ENCODE data around the gene ZDHHC8. TPM values are rescaled to one million over a fixed set of nuclear protein-coding genes. Genes with fewer than 3 reads are reported as not detected.

The ZDHHC8 gene
- total RNA-seq, 6 experiments from 2014 or later: 11.4 to 39.0 (median 28.7) TPM

GRCh38 chr22:20172141-20172613 is 40.6 kb downstream of the ZDHHC8 start:
- WGBS (ENCODE audit: insufficient coverage, low coverage, low lambda C conversion rate, missing lambda C conversion rate): 90% methylated on average over 6 of the region's 10 CpGs
- no peak for DNase-seq
- TF ChIP-seq POLR2A (IDR thresholded peaks at IDR 0.05) (no peak), CTCF (IDR thresholded peaks at IDR 0.05) (no peak)
- intact Hi-C loops (cut with DNase I): no loop called here
- no peak for ATAC-seq
- Histone ChIP-seq H3K4me3 (no peak overlapping the region), H3K9me3 (no peaks in the 10 kb centered on the region), H3K27ac (no peak overlapping the region), H3K4me1 (peaks cover 0 to 26% (median 6%) of the 10 kb centered on the region in 4 donors), H3K27me3 (no peaks in the 10 kb centered on the region), H3K36me3 (no peaks in the 10 kb centered on the region)

GRCh38 chr22:20173246-20173645 is 41.6 kb downstream of the ZDHHC8 start:
- Histone ChIP-seq H3K9me3 (no peaks in the 10 kb centered on the region), H3K4me1 (peaks cover 0 to 26% (median 6%) of the 10 kb centered on the region in 4 donors), H3K27ac (no peak overlapping the region), H3K36me3 (no peaks in the 10 kb centered on the region), H3K27me3 (no peaks in the 10 kb centered on the region), H3K4me3 (no peak overlapping the region)
- no peak for DNase-seq
- no peak for TF ChIP-seq POLR2A (IDR thresholded peaks at IDR 0.05)
- intact Hi-C loops (cut with DNase I): no loop called here
- WGBS (ENCODE audit: insufficient coverage, low coverage, low lambda C conversion rate, missing lambda C conversion rate): 100% methylated on average over 1 of the region's 11 CpGs
- ATAC-seq: peak in 2 of 4 donors; percentile 3 to 15

- no peak for DNase-seq
- no CpG with 5 or more reads among the region's 10 CpGs for WGBS (ENCODE audit: insufficient coverage, low coverage, low lambda C conversion rate, missing lambda C conversion rate)
- Histone ChIP-seq H3K9me3 (no peaks in the 10 kb centered on the region), H3K4me3 (no peak overlapping the region), H3K36me3 (no peaks in the 10 kb centered on the region), H3K27me3 (no peaks in the 10 kb centered on the region), H3K4me1 (peaks cover 0 to 26% (median 6%) of the 10 kb centered on the region in 4 donors), H3K27ac (no peak overlapping the region)
- peak in 2 of 4 donors; percentile 37 to 48 for ATAC-seq
- intact Hi-C loops (cut with DNase I): no loop called here
- TF ChIP-seq CTCF (IDR thresholded peaks at IDR 0.05): no peak
- no peak for TF ChIP-seq POLR2A (IDR thresholded peaks at IDR 0.05)
Measured at GRCh38 chr22:20173772-20174171, 42.2 kb downstream of the ZDHHC8 start.

GRCh38 chr22:20174785-20175596 is 43.4 kb downstream of the ZDHHC8 start:
- no peak for DNase-seq
- Histone ChIP-seq H3K36me3 (no peaks in the 10 kb centered on the region), H3K4me3 (no peak overlapping the region), H3K27ac (no peak overlapping the region), H3K27me3 (no peaks in the 10 kb centered on the region), H3K4me1 (peaks cover 0 to 26% (median 6%) of the 10 kb centered on the region in 4 donors), H3K9me3 (no peaks in the 10 kb centered on the region)
- TF ChIP-seq CTCF (IDR thresholded peaks at IDR 0.05) (peak in 2 of 4 donors; percentile 28 to 43), POLR2A (IDR thresholded peaks at IDR 0.05) (no peak)
- WGBS (ENCODE audit: insufficient coverage, low coverage, low lambda C conversion rate, missing lambda C conversion rate): 59% methylated on average over 5 of the region's 19 CpGs
- intact Hi-C loops (cut with DNase I): no loop called here
- peak; percentile 21 to 65 (median 52) for ATAC-seq

GRCh38 chr22:20175597-20175900 is 43.9 kb downstream of the ZDHHC8 start:
- DNase-seq (no peak), ATAC-seq (peak in 2 of 4 donors; percentile 38 to 39)
- H3K36me3 ChIP-seq: no peaks in the 10 kb centered on the region
- no peak overlapping the region for H3K4me3 ChIP-seq
- no peaks in the 10 kb centered on the region for H3K9me3 ChIP-seq
- no peaks in the 10 kb centered on the region for H3K27me3 ChIP-seq
- intact Hi-C loops (cut with DNase I): no loop called here
- 20% methylated on average over 2 of the region's 12 CpGs for WGBS (ENCODE audit: insufficient coverage, low coverage, low lambda C conversion rate, missing lambda C conversion rate)
- no peak overlapping the region for H3K27ac ChIP-seq
- peaks cover 0 to 26% (median 6%) of the 10 kb centered on the region in 4 donors for H3K4me1 ChIP-seq
- no peak for TF ChIP-seq POLR2A (IDR thresholded peaks at IDR 0.05)
- TF ChIP-seq CTCF (IDR thresholded peaks at IDR 0.05): peak in 1 of 4 donors; percentile 14

Measured in right lobe of liver (tissue), 6 donors.